ENCODE results near the gene XRCC4. TPM values are rescaled to one million over a fixed set of nuclear protein-coding genes. Genes with fewer than 3 reads are reported as not detected.

Gene XRCC4
- total RNA-seq, 1 experiment from 2014 or later, result 24.6 TPM

DNA sequence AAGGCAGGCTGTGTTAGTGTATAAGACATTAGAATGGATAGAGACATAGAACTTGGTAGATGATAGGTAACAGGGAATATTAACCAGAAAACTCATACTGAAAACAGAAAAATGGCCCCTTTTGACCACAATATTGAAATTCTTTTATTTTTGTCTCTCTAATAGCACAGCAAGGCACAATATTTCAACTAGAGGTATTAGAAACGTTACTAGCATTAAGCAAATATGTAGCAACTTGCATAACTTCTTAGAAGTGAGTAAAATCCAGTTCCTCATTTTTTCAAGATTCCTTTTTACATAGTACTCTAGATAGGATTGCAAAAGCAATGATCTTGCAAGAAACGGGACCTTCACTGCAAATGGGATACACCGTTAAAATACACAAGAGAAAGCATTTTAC, 291.5 kb downstream of the XRCC4 start:
- no peak for ATAC-seq

DNA sequence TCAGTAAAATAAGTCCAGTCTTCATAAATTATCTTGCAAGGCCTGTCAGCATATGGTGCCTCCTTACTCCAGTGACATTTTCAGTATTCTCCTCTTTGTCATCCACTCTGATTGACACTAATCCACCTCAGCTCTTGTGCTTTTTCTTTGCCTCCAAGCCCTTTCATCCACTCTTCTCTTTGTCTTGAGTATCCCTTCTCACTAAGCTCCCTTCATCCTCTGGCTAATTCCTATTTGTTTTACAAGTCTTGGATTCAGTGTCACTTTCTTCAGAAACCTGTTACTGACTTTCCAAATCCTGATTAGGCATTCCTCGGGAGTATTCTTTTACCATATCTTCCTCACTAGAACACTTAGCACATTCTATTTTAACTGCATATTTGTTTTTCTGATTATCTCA, 293.6 kb downstream of the XRCC4 start:
- Histone ChIP-seq H3K79me2 (ENCODE audit: insufficient read depth, low read length) (no peaks in the 10 kb centered on the region), H3K27me3 (ENCODE audit: insufficient read depth, low read length) (no peaks in the 10 kb centered on the region), H3K9ac (ENCODE audit: low read length) (no peak overlapping the region), H3K9me3 (ENCODE audit: control insufficient read depth in 1 of 2, insufficient read depth in 1 of 2, low read depth in 1 of 2, low read length in 2 of 2) (no peaks in the 10 kb centered on the region), H2AFZ (ENCODE audit: low read depth, low read length, poor library complexity, severe bottlenecking) (no peak overlapping the region), H3K4me1 (ENCODE audit: control insufficient read depth in 1 of 2, insufficient read depth in 2 of 2, low read length in 2 of 2) (peaks cover 0 to 8% of the 10 kb centered on the region in 2 experiments; a peak in 1 of 4 replicates), H3K4me2 (ENCODE audit: low read length) (no peak overlapping the region), H4K20me1 (ENCODE audit: insufficient read depth) (no peaks in the 10 kb centered on the region), H3K27ac (ENCODE audit: low read depth, low read length) (no peak overlapping the region), H3K9me2 (ENCODE audit: insufficient read depth) (no peaks in the 10 kb centered on the region), H3K36me3 (ENCODE audit: control insufficient read depth in 1 of 2, insufficient read depth in 2 of 2, low read length in 2 of 2) (no peaks in the 10 kb centered on the region), H3K4me3 (replicated peaks in 1 of 2; ENCODE audit: low read depth in 1 of 2, low read length in 2 of 2) (no peak overlapping the region)
- intact Hi-C loops (cut with micrococcal nuclease), result no loop called here
- no TSS peak for BruUV-seq (replicated peaks)
- CTCF ChIA-PET, result no interaction called here
- ATAC-seq (no peak), DNase-seq (ENCODE audit: low read depth, low spot score) (no peak)
- POLR2A ChIA-PET, result no interaction called here
- RAD21 ChIA-PET (ENCODE audit: low non-redundant PET in 1 of 2, low total read pairs in 2 of 2, uncharacterized antibody in 2 of 2, unreplicated experiment in 2 of 2), result no interaction called here
- TF ChIP-seq FOSL1 (IDR thresholded peaks at IDR 0.05; ENCODE audit: low read depth) (no peak), EZH2phosphoT487 (IDR thresholded peaks at IDR 0.05; ENCODE audit: borderline replicate concordance) (no peak), RAD21 (IDR thresholded peaks at IDR 0.05; ENCODE audit: low read depth) (no peak), EZH2 (IDR thresholded peaks at IDR 0.05) (no peak), EGR1 (IDR thresholded peaks at IDR 0.05; ENCODE audit: low read depth) (no peak), TCF7L2 (IDR thresholded peaks at IDR 0.05; ENCODE audit: borderline replicate concordance, extremely low read depth, insufficient read depth, insufficient read length) (no peak), SP1 (IDR thresholded peaks at IDR 0.05; ENCODE audit: low read depth) (no peak)
- TF ChIP-seq, protein P1, sequence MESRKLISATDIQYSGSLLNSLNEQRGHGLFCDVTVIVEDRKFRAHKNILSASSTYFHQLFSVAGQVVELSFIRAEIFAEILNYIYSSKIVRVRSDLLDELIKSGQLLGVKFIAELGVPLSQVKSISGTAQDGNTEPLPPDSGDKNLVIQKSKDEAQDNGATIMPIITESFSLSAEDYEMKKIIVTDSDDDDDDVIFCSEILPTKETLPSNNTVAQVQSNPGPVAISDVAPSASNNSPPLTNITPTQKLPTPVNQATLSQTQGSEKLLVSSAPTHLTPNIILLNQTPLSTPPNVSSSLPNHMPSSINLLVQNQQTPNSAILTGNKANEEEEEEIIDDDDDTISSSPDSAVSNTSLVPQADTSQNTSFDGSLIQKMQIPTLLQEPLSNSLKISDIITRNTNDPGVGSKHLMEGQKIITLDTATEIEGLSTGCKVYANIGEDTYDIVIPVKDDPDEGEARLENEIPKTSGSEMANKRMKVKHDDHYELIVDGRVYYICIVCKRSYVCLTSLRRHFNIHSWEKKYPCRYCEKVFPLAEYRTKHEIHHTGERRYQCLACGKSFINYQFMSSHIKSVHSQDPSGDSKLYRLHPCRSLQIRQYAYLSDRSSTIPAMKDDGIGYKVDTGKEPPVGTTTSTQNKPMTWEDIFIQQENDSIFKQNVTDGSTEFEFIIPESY (IDR thresholded peaks at IDR 0.05; ENCODE audit: extremely low read depth, insufficient replicate concordance, low read length), result no peak
- TF ChIP-seq, protein P2, sequence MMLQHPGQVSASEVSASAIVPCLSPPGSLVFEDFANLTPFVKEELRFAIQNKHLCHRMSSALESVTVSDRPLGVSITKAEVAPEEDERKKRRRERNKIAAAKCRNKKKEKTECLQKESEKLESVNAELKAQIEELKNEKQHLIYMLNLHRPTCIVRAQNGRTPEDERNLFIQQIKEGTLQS (IDR thresholded peaks at IDR 0.05), result no peak
- TF ChIP-seq, protein P3, sequence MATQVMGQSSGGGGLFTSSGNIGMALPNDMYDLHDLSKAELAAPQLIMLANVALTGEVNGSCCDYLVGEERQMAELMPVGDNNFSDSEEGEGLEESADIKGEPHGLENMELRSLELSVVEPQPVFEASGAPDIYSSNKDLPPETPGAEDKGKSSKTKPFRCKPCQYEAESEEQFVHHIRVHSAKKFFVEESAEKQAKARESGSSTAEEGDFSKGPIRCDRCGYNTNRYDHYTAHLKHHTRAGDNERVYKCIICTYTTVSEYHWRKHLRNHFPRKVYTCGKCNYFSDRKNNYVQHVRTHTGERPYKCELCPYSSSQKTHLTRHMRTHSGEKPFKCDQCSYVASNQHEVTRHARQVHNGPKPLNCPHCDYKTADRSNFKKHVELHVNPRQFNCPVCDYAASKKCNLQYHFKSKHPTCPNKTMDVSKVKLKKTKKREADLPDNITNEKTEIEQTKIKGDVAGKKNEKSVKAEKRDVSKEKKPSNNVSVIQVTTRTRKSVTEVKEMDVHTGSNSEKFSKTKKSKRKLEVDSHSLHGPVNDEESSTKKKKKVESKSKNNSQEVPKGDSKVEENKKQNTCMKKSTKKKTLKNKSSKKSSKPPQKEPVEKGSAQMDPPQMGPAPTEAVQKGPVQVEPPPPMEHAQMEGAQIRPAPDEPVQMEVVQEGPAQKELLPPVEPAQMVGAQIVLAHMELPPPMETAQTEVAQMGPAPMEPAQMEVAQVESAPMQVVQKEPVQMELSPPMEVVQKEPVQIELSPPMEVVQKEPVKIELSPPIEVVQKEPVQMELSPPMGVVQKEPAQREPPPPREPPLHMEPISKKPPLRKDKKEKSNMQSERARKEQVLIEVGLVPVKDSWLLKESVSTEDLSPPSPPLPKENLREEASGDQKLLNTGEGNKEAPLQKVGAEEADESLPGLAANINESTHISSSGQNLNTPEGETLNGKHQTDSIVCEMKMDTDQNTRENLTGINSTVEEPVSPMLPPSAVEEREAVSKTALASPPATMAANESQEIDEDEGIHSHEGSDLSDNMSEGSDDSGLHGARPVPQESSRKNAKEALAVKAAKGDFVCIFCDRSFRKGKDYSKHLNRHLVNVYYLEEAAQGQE (IDR thresholded peaks at IDR 0.05; ENCODE audit: low read depth), result no peak

More for the DNA sequence above, 291.5 kb downstream of the XRCC4 start:
- Histone ChIP-seq H2AFZ (ENCODE audit: low read depth, low read length, poor library complexity, severe bottlenecking) (no peak overlapping the region), H3K4me2 (ENCODE audit: low read length) (no peak overlapping the region), H3K36me3 (ENCODE audit: control insufficient read depth in 1 of 2, insufficient read depth in 2 of 2, low read length in 2 of 2) (no peaks in the 10 kb centered on the region), H3K9me3 (ENCODE audit: control insufficient read depth in 1 of 2, insufficient read depth in 1 of 2, low read depth in 1 of 2, low read length in 2 of 2) (no peaks in the 10 kb centered on the region), H3K4me3 (replicated peaks in 1 of 2; ENCODE audit: low read depth in 1 of 2, low read length in 2 of 2) (no peak overlapping the region), H3K9me2 (ENCODE audit: insufficient read depth) (no peaks in the 10 kb centered on the region), H4K20me1 (ENCODE audit: insufficient read depth) (no peaks in the 10 kb centered on the region), H3K9ac (ENCODE audit: low read length) (no peak overlapping the region), H3K79me2 (ENCODE audit: insufficient read depth, low read length) (no peaks in the 10 kb centered on the region), H3K27ac (ENCODE audit: low read depth, low read length) (no peak overlapping the region), H3K27me3 (ENCODE audit: insufficient read depth, low read length) (no peaks in the 10 kb centered on the region), H3K4me1 (ENCODE audit: control insufficient read depth in 1 of 2, insufficient read depth in 2 of 2, low read length in 2 of 2) (peaks cover 0 to 8% of the 10 kb centered on the region in 2 experiments; a peak in 1 of 4 replicates)
- CTCF ChIA-PET, result no interaction called here
- POLR2A ChIA-PET, result no interaction called here
- TF ChIP-seq, protein P4, sequence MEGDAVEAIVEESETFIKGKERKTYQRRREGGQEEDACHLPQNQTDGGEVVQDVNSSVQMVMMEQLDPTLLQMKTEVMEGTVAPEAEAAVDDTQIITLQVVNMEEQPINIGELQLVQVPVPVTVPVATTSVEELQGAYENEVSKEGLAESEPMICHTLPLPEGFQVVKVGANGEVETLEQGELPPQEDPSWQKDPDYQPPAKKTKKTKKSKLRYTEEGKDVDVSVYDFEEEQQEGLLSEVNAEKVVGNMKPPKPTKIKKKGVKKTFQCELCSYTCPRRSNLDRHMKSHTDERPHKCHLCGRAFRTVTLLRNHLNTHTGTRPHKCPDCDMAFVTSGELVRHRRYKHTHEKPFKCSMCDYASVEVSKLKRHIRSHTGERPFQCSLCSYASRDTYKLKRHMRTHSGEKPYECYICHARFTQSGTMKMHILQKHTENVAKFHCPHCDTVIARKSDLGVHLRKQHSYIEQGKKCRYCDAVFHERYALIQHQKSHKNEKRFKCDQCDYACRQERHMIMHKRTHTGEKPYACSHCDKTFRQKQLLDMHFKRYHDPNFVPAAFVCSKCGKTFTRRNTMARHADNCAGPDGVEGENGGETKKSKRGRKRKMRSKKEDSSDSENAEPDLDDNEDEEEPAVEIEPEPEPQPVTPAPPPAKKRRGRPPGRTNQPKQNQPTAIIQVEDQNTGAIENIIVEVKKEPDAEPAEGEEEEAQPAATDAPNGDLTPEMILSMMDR (IDR thresholded peaks at IDR 0.05 in 2 of 3, conservative IDR thresholded peaks at IDR 0.05 in 1 of 3; ENCODE audit: borderline replicate concordance in 1 of 3, insufficient read depth in 1 of 3, low read depth in 2 of 3, low read length in 2 of 3), result no peak
- no TSS peak for BruUV-seq (replicated peaks)
- no peak for DNase-seq (ENCODE audit: low read depth, low spot score)
- intact Hi-C loops (cut with micrococcal nuclease), result no loop called here
- RAD21 ChIA-PET (ENCODE audit: low non-redundant PET in 1 of 2, low total read pairs in 2 of 2, uncharacterized antibody in 2 of 2, unreplicated experiment in 2 of 2), result no interaction called here
